Tibial nerve (tissue), 3 donors: ENCODE measurements around the gene NRXN3.

Source experiments
- POLR2A ChIP-seq, 2 donors: fragments of 450-650 bp; IDR thresholded peaks; one replicate each; pipeline ENCODE4 v1.6.1; 2017; ENCODE audit warnings: antibody characterized with exemption in 2 of 2, mild to moderate bottlenecking in 2 of 2, moderate library complexity in 2 of 2
- TF ChIP-seq, protein P1 (sequence below), 5 experiments: fragments of 200-600 bp in 3 of 5; fragments of 450-650 bp in 2 of 5; sonication (generic) in 3 of 5; IDR thresholded peaks; one replicate each; pipeline ENCODE4 v1.5.1; 2016 to 2019; ENCODE audit warnings: antibody characterized with exemption in 5 of 5, mild to moderate bottlenecking in 3 of 5, moderate library complexity in 2 of 5

- TF ChIP-seq, protein P1, sequence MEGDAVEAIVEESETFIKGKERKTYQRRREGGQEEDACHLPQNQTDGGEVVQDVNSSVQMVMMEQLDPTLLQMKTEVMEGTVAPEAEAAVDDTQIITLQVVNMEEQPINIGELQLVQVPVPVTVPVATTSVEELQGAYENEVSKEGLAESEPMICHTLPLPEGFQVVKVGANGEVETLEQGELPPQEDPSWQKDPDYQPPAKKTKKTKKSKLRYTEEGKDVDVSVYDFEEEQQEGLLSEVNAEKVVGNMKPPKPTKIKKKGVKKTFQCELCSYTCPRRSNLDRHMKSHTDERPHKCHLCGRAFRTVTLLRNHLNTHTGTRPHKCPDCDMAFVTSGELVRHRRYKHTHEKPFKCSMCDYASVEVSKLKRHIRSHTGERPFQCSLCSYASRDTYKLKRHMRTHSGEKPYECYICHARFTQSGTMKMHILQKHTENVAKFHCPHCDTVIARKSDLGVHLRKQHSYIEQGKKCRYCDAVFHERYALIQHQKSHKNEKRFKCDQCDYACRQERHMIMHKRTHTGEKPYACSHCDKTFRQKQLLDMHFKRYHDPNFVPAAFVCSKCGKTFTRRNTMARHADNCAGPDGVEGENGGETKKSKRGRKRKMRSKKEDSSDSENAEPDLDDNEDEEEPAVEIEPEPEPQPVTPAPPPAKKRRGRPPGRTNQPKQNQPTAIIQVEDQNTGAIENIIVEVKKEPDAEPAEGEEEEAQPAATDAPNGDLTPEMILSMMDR (IDR thresholded peaks at IDR 0.05): no peak
- no peak for TF ChIP-seq POLR2A (IDR thresholded peaks at IDR 0.05)
Observed at GRCh38 chr14:79583738-79584408, 1413.7 kb downstream of the NRXN3 start.
